K562 (cell line): Measurements from ENCODE around the gene NOC4L. TPM values are rescaled to one million over a fixed set of nuclear protein-coding genes. Genes with fewer than 3 reads are reported as not detected.

Source experiments
- ATAC-seq: fragments of 200-7000 bp; cut with Tn5 transposase; 3 replicates; pipeline ENCODE4 v1.9.1; 2020; ENCODE audit warnings: moderate library complexity
- BruUV-seq: library from RNA; stranded (reverse); fragments of 400-500 nt; replicated peaks from 2 replicates; lab custom pipeline; 2021; lab: Mats Ljungman, UMichigan
- CTCF ChIA-PET: fragments of 300-600 bp; formaldehyde crosslinking; extraction: SDS; loops from one replicate; lab custom pipeline; 2021; ENCODE audit warnings: low intra/inter-chr PET ratio; lab: Yijun Ruan, JAX
- POLR2A ChIA-PET: fragments of 300-600, 350-650 bp; sonication (Branson Sonifier 250); formaldehyde crosslinking; extraction: SDS; loops from one replicate; lab custom pipeline; 2021; ENCODE audit warnings: antibody characterized with exemption, inconsistent platforms; lab: Yijun Ruan, JAX
- DNase-seq, 4 experiments: peaks; one replicate each; pipeline versions ENCODE4 v3.0.0 to v3.0.0-alpha.2; 2011 to 2018; ENCODE audit warnings: low spot score in 3 of 4, mixed read lengths in 3 of 4; ENCODE audit errors: extremely low read depth in 1 of 4
- FAIRE-seq: peaks from 2 replicates; lab custom pipeline; 2011; peaks lifted over from hg19 to GRCh38; lab: Jason Lieb, UNC
- H2AFZ ChIP-seq: 2 replicates; pipeline ENCODE4 v1.6.0; 2011; ENCODE audit warnings: low read depth, low read length, control low read depth, inconsistent platforms
- H3K27ac ChIP-seq: fragments of 200-600 bp; 3 replicates; pipeline ENCODE4 v1.8.0; 2011; ENCODE audit warnings: low read depth, mild to moderate bottlenecking, control low read depth, inconsistent platforms, low read length, moderate library complexity, mixed read lengths; ENCODE audit errors: extremely low read depth
- H3K27me3 ChIP-seq, 2 experiments: fragments of 300-600 bp in 1 of 2; 2 replicates in 1 of 2; 3 replicates in 1 of 2; pipeline versions ENCODE4 v1.6.0 to v1.8.0; 2011; ENCODE audit warnings: inconsistent platforms in 2 of 2, low read length in 2 of 2, mild to moderate bottlenecking in 1 of 2, mixed read lengths in 1 of 2, moderate library complexity in 1 of 2; ENCODE audit not compliant: control insufficient read depth in 2 of 2, insufficient read depth in 2 of 2
- H3K36me3 ChIP-seq: fragments of 300-600 bp; 3 replicates; pipeline ENCODE4 v1.8.0; 2011; ENCODE audit warnings: mild to moderate bottlenecking, low read length, inconsistent platforms; ENCODE audit not compliant: control insufficient read depth, insufficient read depth
- H3K4me1 ChIP-seq, 2 experiments: fragments of 200-600 bp in 1 of 2; replicated peaks in 1 of 2; 2 replicates in 1 of 2; 3 replicates in 1 of 2; pipeline versions ENCODE4 v1.5.1 to v1.8.0; 2011; ENCODE audit warnings: inconsistent platforms in 2 of 2, low read length in 2 of 2, mild to moderate bottlenecking in 1 of 2, mixed read lengths in 1 of 2, moderate library complexity in 1 of 2; ENCODE audit not compliant: control insufficient read depth in 2 of 2, insufficient read depth in 2 of 2
- H3K4me2 ChIP-seq: 2 replicates; pipeline ENCODE4 v1.6.1; 2011; ENCODE audit warnings: low read length, control low read depth, inconsistent platforms, mixed read lengths; ENCODE audit not compliant: insufficient read depth
- H3K4me3 ChIP-seq: fragments of 200-600 bp; sonication (generic), shearing (Covaris generic); 2 replicates; pipeline ENCODE4 v1.5.1; 2016; ENCODE audit warnings: control low read depth, inconsistent platforms
- H3K79me2 ChIP-seq: fragments of 200-600 bp; 3 replicates; pipeline ENCODE4 v1.8.0; 2011; ENCODE audit warnings: low read length, inconsistent platforms; ENCODE audit not compliant: control insufficient read depth, insufficient read depth
- H3K9ac ChIP-seq, 2 experiments: 2 replicates each; pipeline versions ENCODE4 v1.6.0 to v1.6.1; 2011; ENCODE audit warnings: low read depth in 2 of 2, low read length in 2 of 2, control low read depth in 1 of 2, inconsistent platforms in 1 of 2, mild to moderate bottlenecking in 1 of 2, mixed read lengths in 1 of 2; ENCODE audit not compliant: insufficient read depth in 1 of 2
- H3K9me1 ChIP-seq: one replicate; pipeline ENCODE4 v1.6.0; 2011; ENCODE audit warnings: inconsistent platforms, mild to moderate bottlenecking, low read length, moderate library complexity; ENCODE audit not compliant: control insufficient read depth, insufficient read depth
- H3K9me3 ChIP-seq: replicated peaks from 2 replicates; pipeline ENCODE4 v1.5.1; 2011; ENCODE audit warnings: low read depth, low read length, inconsistent platforms; ENCODE audit not compliant: control insufficient read depth, insufficient read depth
- H4K20me1 ChIP-seq: replicated peaks from 2 replicates; pipeline ENCODE4 v1.6.1; 2011; ENCODE audit warnings: low read length, inconsistent platforms, mixed read lengths; ENCODE audit not compliant: control insufficient read depth, insufficient read depth
- ARHGAP35 ChIP-seq: fragments of 450-650 bp; IDR thresholded peaks from 2 replicates; pipeline ENCODE4 v1.6.1; 2018; ENCODE audit not compliant: partially characterized antibody
- CEBPG ChIP-seq, 3 experiments: fragments of 200-800 bp in 1 of 3; sonication (Bioruptor generic) in 1 of 3; sonication (generic) in 1 of 3; formaldehyde crosslinking in 1 of 3; IDR thresholded peaks in 2 of 3; conservative IDR thresholded peaks in 1 of 3; 2 replicates each; pipeline versions ENCODE4 v1.6.1 to v1.8.0; 2016 to 2022; ENCODE audit warnings: missing compliant biosample characterization in 2 of 3, missing genetic modification characterization in 2 of 3, mild to moderate bottlenecking in 1 of 3, missing genetic modification reagents in 1 of 3
- ESRRA ChIP-seq: fragments of 450-650 bp; IDR thresholded peaks from 2 replicates; pipeline ENCODE4 v1.6.1; 2014; ENCODE audit warnings: low read depth, mild to moderate bottlenecking, moderate library complexity, borderline replicate concordance
- HDAC6 ChIP-seq: IDR thresholded peaks from 2 replicates; pipeline ENCODE4 v1.6.1; 2012; ENCODE audit warnings: low read depth, mild to moderate bottlenecking, control low read depth, inconsistent platforms, low read length, moderate library complexity
- L3MBTL2 ChIP-seq: fragments of 450-650 bp; IDR thresholded peaks from 2 replicates; pipeline ENCODE4 v1.6.1; 2016; ENCODE audit warnings: mild to moderate bottlenecking, moderate library complexity
- MCM5 ChIP-seq: fragments of 450-650 bp; IDR thresholded peaks from 2 replicates; pipeline ENCODE4 v1.6.1; 2016; ENCODE audit warnings: low read depth
- MEF2A ChIP-seq: IDR thresholded peaks from 2 replicates; pipeline ENCODE4 v1.6.1; 2011; ENCODE audit warnings: low read depth, mild to moderate bottlenecking, low read length, moderate library complexity; ENCODE audit not compliant: control insufficient read depth
- PCBP1 ChIP-seq: fragments of 200-400 bp; formaldehyde crosslinking; IDR thresholded peaks from 2 replicates; pipeline ENCODE4 v1.6.1; 2018; ENCODE audit warnings: mild to moderate bottlenecking, low read depth, low read length; ENCODE audit not compliant: poor library complexity, severe bottlenecking
- VEZF1 ChIP-seq: fragments of 200-800 bp; sonication (Bioruptor generic); IDR thresholded peaks from 2 replicates; pipeline ENCODE4 v1.6.1; 2017; ENCODE audit warnings: missing genetic modification characterization, missing compliant biosample characterization
- ZNF140 ChIP-seq: fragments of 250-450 bp; sonication (Bioruptor Pico); IDR thresholded peaks from 2 replicates; pipeline ENCODE4 v1.8.0; 2021; ENCODE audit warnings: moderate library complexity, mild to moderate bottlenecking, inconsistent platforms
- ZNF3 ChIP-seq: fragments of 250-450 bp; sonication (Bioruptor Pico); IDR thresholded peaks from 2 replicates; pipeline ENCODE4 v1.5.0; 2021; ENCODE audit warnings: mild to moderate bottlenecking, moderate library complexity
- ZNF644 ChIP-seq: fragments of 200-800 bp; sonication (Bioruptor generic); IDR thresholded peaks from 2 replicates; pipeline ENCODE4 v1.6.1; 2016; ENCODE audit warnings: low read depth, missing genetic modification characterization, missing compliant biosample characterization
- WGBS: fragments of 100-300 bp; shearing (Covaris generic); methylation state at CpG from one replicate; pipeline ENCODE4 v1.1.6; 2016; ENCODE audit warnings: low coverage, mixed read lengths; ENCODE audit not compliant: insufficient coverage; ENCODE audit errors: missing lambda C conversion rate; 5-methylcytosine and 5-hydroxymethylcytosine counted together
- in situ Hi-C: fragments of 300-500 bp; cut with MboI; formaldehyde crosslinking; loops from 4 replicates; pipeline ENCODE4 v1.15.0; 2018; ENCODE audit warnings: inconsistent platforms, mixed read lengths
- intact Hi-C: fragments of 100-400 bp; cut with micrococcal nuclease; formaldehyde crosslinking; loops from 2 replicates; pipeline ENCODE4 v1.14.2; 2022
- polyA plus RNA-seq, 8 experiments: library from polyadenylated mRNA; depleted of rRNA in 4 of 8; stranded (reverse) in 5 of 8; unstranded in 3 of 8; fragments of >200 nt; fragmentation: Nextera tagmentation in 2 of 8; fragmentation: Illumina TruSeq in 1 of 8; extraction: Ambion mirVana in 2 of 8; extraction: Trizol in 1 of 8; gene quantifications; 2 replicates each; pipeline versions ENCODE4 v1.2.1 to v1.2.3, GENCODE V29; 2011 to 2014; ENCODE audit warnings: inconsistent platforms in 1 of 8, missing spikeins in 1 of 8
- total RNA-seq, 7 experiments: library from RNA; depleted of rRNA in 6 of 7; stranded (reverse); fragments of >200 nt in 6 of 7; fragmentation: Illumina TruSeq in 2 of 7; extraction: Trizol in 2 of 7; gene quantifications; 2 replicates each; pipeline versions ENCODE4 v1.2.1 to v1.2.3, GENCODE V29; 2011 to 2021; ENCODE audit warnings: low replicate concordance in 1 of 7
- TF ChIP-seq, protein P1 (sequence below): fragments of 450-650 bp; formaldehyde crosslinking; IDR thresholded peaks from 2 replicates; pipeline ENCODE4 v1.4.0; 2022; ENCODE audit warnings: missing genetic modification characterization
- TF ChIP-seq, protein P2 (sequence below): sonication (generic); formaldehyde crosslinking; IDR thresholded peaks from 2 replicates; pipeline ENCODE4 v1.8.0; 2023; ENCODE audit warnings: mild to moderate bottlenecking, missing genetic modification reagents

NOC4L gene
- total and polyA plus RNA-seq, 9 of the 15 experiments (the other 6 are each of a cell fraction or from before 2014, with no cell fraction given) = 1.3 to 77.0 (median 20.0) TPM

- Histone ChIP-seq H3K27ac (no peak overlapping the region), H3K36me3 (no peaks in the 10 kb centered on the region), H3K79me2 (no peaks in the 10 kb centered on the region), H3K27me3 (peaks cover 46 to 68% of the 10 kb centered on the region in 2 experiments), H2AFZ (no peak overlapping the region), H3K4me3 (no peak overlapping the region), H3K4me1 (peaks cover 3 to 71% of the 10 kb centered on the region in 2 experiments; a peak in 4 of 5 replicates), H3K9ac (0 out of 4 replicates have a peak overlapping the region, but pooled peaks of 1 of the 2 experiments have one; percentile 35), H3K9me3 (no peaks in the 10 kb centered on the region), H3K4me2 (no peak overlapping the region), H3K9me1 (no peaks in the 10 kb centered on the region), H4K20me1 (peaks cover 10% of the 10 kb centered on the region)
- intact Hi-C loops (no loop called here), in situ Hi-C loops (no loop called here)
- FAIRE-seq = no peak
- ChIA-PET CTCF (no interaction called here), POLR2A (interaction anchor here (1.5 kb wide), 1 partner anchor 13 kb away, joined by 5 read pairs; no protein-coding TSS in a partner anchor)
- ATAC-seq = no peak
- BruUV-seq = no TSS peak
- DNase-seq = no peak
- 1% methylated on average over 19 of the region's 24 CpGs for WGBS
- TF ChIP-seq, protein P1, sequence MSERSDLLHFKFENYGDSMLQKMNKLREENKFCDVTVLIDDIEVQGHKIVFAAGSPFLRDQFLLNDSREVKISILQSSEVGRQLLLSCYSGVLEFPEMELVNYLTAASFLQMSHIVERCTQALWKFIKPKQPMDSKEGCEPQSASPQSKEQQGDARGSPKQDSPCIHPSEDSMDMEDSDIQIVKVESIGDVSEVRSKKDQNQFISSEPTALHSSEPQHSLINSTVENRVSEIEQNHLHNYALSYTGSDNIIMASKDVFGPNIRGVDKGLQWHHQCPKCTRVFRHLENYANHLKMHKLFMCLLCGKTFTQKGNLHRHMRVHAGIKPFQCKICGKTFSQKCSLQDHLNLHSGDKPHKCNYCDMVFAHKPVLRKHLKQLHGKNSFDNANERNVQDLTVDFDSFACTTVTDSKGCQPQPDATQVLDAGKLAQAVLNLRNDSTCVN (CRISPR knock-in tag) = no peak
- TF ChIP-seq MEF2A (no peak), ESRRA (no peak), ARHGAP35 (no peak), ZNF140 (CRISPR knock-in tag) (no peak), ZNF644 (tag) (no peak), HDAC6 (no peak), PCBP1 (no peak), CEBPG (CRISPR knock-in tag; IDR thresholded peaks at IDR 0.05) (no peak), CEBPG (tag; conservative IDR thresholded peaks at IDR 0.05 in 1 of 2, IDR thresholded peaks at IDR 0.05 in 1 of 2) (no peak), VEZF1 (no peak), L3MBTL2 (no peak), MCM5 (no peak), ZNF3 (CRISPR knock-in tag) (no peak)
- TF ChIP-seq, protein P2, sequence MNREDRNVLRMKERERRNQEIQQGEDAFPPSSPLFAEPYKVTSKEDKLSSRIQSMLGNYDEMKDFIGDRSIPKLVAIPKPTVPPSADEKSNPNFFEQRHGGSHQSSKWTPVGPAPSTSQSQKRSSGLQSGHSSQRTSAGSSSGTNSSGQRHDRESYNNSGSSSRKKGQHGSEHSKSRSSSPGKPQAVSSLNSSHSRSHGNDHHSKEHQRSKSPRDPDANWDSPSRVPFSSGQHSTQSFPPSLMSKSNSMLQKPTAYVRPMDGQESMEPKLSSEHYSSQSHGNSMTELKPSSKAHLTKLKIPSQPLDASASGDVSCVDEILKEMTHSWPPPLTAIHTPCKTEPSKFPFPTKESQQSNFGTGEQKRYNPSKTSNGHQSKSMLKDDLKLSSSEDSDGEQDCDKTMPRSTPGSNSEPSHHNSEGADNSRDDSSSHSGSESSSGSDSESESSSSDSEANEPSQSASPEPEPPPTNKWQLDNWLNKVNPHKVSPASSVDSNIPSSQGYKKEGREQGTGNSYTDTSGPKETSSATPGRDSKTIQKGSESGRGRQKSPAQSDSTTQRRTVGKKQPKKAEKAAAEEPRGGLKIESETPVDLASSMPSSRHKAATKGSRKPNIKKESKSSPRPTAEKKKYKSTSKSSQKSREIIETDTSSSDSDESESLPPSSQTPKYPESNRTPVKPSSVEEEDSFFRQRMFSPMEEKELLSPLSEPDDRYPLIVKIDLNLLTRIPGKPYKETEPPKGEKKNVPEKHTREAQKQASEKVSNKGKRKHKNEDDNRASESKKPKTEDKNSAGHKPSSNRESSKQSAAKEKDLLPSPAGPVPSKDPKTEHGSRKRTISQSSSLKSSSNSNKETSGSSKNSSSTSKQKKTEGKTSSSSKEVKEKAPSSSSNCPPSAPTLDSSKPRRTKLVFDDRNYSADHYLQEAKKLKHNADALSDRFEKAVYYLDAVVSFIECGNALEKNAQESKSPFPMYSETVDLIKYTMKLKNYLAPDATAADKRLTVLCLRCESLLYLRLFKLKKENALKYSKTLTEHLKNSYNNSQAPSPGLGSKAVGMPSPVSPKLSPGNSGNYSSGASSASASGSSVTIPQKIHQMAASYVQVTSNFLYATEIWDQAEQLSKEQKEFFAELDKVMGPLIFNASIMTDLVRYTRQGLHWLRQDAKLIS (CRISPR knock-in tag) = no peak
These were observed 27.2 kb downstream of the NOC4L start for GRCh38 chr12:132171293-132171967.
